ENCODE data around the gene USP6NL. TPM values are rescaled to one million over a fixed set of nuclear protein-coding genes. Genes with fewer than 3 reads are reported as not detected.

The USP6NL gene
- total RNA-seq, 2 experiments from 2014 or later = 2.3 to 2.5 TPM

- Mint-ChIP-seq H3K4me1 (ENCODE audit: low read depth) (peaks cover 16% of the 10 kb centered on the region), H3K9me3 (no peaks in the 10 kb centered on the region), H3K27ac (no peak overlapping the region), H3K27me3 (no peaks in the 10 kb centered on the region), H3K36me3 (ENCODE audit: low read depth) (no peaks in the 10 kb centered on the region), H3K4me3 (no peak overlapping the region)
- TF ChIP-seq CTCF (IDR thresholded peaks at IDR 0.05) = no peak
- no peak for DNase-seq
- intact Hi-C loops (cut with micrococcal nuclease) = no loop called here
- POLR2A ChIA-PET = no interaction called here
- CTCF ChIA-PET = interaction anchor here (1.1 to 4.2 kb wide), 5 partner anchors 11 to 262 kb away, joined by 3 to 27 read pairs (median 3); no protein-coding TSS in a partner anchor
- ATAC-seq = no peak
Observed at GRCh38 chr10:11520892-11521291, 90.6 kb downstream of the USP6NL start.

DNA sequence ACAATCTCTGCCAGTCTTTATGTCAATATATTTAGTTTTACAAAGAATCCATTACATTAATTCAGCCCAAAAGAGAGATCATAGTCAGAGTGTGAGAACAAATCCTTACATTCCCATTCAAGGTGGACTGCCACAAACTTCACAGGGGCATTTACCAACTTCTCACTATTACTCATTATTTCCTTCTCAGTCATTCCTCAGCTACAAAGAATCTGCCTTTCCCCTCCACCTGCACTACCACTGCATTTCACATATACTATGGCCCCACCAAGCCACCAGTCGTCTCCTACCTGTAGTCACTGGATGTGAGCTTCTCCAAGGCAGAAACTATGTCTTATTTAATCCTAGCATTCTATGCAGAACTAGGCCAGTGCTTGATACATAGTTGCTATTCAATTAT lies 94.3 kb downstream of the USP6NL start:
- ATAC-seq (peak; percentile 35), DNase-seq (peak; percentile 30)
- Mint-ChIP-seq H3K27ac (no peak overlapping the region), H3K4me1 (ENCODE audit: low read depth) (peaks cover 20% of the 10 kb centered on the region), H3K27me3 (no peaks in the 10 kb centered on the region), H3K4me3 (no peak overlapping the region), H3K9me3 (no peaks in the 10 kb centered on the region), H3K36me3 (ENCODE audit: low read depth) (no peaks in the 10 kb centered on the region)
- intact Hi-C loops (cut with micrococcal nuclease) = loop anchor here (5.0 kb wide), 2 partner anchors 95 to 195 kb away; partner anchors contain the start of gene USP6NL
- ChIA-PET CTCF (interaction anchor here (4.2 kb wide), 1 partner anchor 241 kb away, joined by 27 read pairs; no protein-coding TSS in a partner anchor), POLR2A (interaction anchor here (1.1 kb wide), 1 partner anchor 241 kb away, joined by 3 read pairs; no protein-coding TSS in a partner anchor)
- no peak for TF ChIP-seq CTCF (IDR thresholded peaks at IDR 0.05)

DNA sequence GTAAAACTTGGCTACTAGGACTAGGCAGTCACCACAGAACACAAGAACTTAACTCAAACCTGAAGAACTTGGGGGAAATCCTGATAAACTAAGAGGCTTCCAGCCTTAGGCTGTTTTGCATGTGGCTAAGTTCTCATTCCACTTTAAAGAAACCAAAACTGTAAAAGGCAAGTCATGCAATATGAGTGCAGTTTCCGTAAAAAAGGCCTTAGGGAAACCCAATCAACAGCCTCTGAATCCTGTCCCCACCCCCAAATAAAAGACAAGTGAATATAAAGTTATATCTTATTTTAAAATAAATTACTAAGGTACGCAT lies 95.1 kb downstream of the USP6NL start:
- Mint-ChIP-seq H3K4me1 (ENCODE audit: low read depth) (peaks cover 20% of the 10 kb centered on the region), H3K36me3 (ENCODE audit: low read depth) (no peaks in the 10 kb centered on the region), H3K9me3 (no peaks in the 10 kb centered on the region), H3K27me3 (no peaks in the 10 kb centered on the region), H3K4me3 (no peak overlapping the region), H3K27ac (no peak overlapping the region)
- ChIA-PET CTCF (interaction anchor here (0.6 to 5.8 kb wide), 18 partner anchors 12 to 278 kb away, joined by 3 to 137 read pairs (median 4); no protein-coding TSS in a partner anchor), POLR2A (no interaction called here)
- TF ChIP-seq CTCF (IDR thresholded peaks at IDR 0.05) = no peak
- DNase-seq (peak; percentile 9), ATAC-seq (peak; percentile 69)
- intact Hi-C loops (cut with micrococcal nuclease) = loop anchor here (5.0 kb wide), 2 partner anchors 96 to 196 kb away; partner anchors contain the start of gene USP6NL

GRCh38 chr10:11515596-11516430 lies 95.6 kb downstream of the USP6NL start:
- H3K27ac Mint-ChIP-seq = peak overlapping the region; percentile 6
- peak; percentile 71 for DNase-seq
- no peaks in the 10 kb centered on the region for H3K36me3 Mint-ChIP-seq (ENCODE audit: low read depth)
- no peaks in the 10 kb centered on the region for H3K9me3 Mint-ChIP-seq
- intact Hi-C loops (cut with micrococcal nuclease) = loop anchor here (1.0 to 5.0 kb wide), 4 partner anchors 96 to 242 kb away; partner anchors contain the start of gene USP6NL
- POLR2A ChIA-PET = interaction anchor here (0.7 to 1.6 kb wide), 3 partner anchors 227 to 309 kb away, joined by 3 to 4 read pairs (median 3); no protein-coding TSS in a partner anchor
- peaks cover 20% of the 10 kb centered on the region for H3K4me1 Mint-ChIP-seq (ENCODE audit: low read depth)
- ATAC-seq = peak; percentile 82
- H3K4me3 Mint-ChIP-seq = no peak overlapping the region
- CTCF ChIA-PET = interaction anchor here (0.6 to 5.8 kb wide), 29 partner anchors 8 to 278 kb away, joined by 3 to 137 read pairs (median 4); no protein-coding TSS in a partner anchor
- no peaks in the 10 kb centered on the region for H3K27me3 Mint-ChIP-seq
- TF ChIP-seq CTCF (IDR thresholded peaks at IDR 0.05) = peak; percentile 88

DNA sequence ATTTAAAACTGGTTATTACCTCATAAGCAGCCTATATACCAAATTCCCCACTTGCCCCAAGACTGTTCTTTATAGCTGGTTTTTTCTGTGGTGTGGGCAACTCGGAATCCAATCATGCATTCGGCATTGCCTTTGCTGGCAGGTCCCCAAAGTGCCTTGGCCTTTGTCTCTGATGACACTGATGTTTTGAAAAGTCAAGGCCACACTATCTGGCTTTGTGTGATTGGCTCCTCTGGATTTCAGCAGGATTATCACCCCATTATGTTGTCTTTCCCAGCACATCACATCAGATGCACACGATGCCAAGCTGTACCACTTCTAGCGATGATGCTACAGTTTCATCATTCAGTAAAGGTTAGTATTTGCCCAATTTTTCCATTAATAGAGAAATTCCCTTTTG lies 97.7 kb downstream of the USP6NL start:
- no peak for DNase-seq
- CTCF ChIA-PET = interaction anchor here (1.7 to 5.8 kb wide), 5 partner anchors 9 to 244 kb away, joined by 6 to 137 read pairs (median 18); no protein-coding TSS in a partner anchor
- Mint-ChIP-seq H3K36me3 (ENCODE audit: low read depth) (no peaks in the 10 kb centered on the region), H3K4me1 (ENCODE audit: low read depth) (peaks cover 20% of the 10 kb centered on the region), H3K4me3 (no peak overlapping the region), H3K9me3 (no peaks in the 10 kb centered on the region), H3K27me3 (no peaks in the 10 kb centered on the region), H3K27ac (no peak overlapping the region)
- no peak for TF ChIP-seq CTCF (IDR thresholded peaks at IDR 0.05)
- POLR2A ChIA-PET = interaction anchor here (1.6 kb wide), 1 partner anchor 230 kb away, joined by 4 read pairs; no protein-coding TSS in a partner anchor
- no peak for ATAC-seq
- intact Hi-C loops (cut with micrococcal nuclease) = no loop called here
